ENCODE results near the gene BLID.

GRCh38 chr11:122071709-122072202 is 44.3 kb downstream of the BLID start:
- TF ChIP-seq POLR2A (IDR thresholded peaks at IDR 0.05) = no peak
- TF ChIP-seq, protein P1, sequence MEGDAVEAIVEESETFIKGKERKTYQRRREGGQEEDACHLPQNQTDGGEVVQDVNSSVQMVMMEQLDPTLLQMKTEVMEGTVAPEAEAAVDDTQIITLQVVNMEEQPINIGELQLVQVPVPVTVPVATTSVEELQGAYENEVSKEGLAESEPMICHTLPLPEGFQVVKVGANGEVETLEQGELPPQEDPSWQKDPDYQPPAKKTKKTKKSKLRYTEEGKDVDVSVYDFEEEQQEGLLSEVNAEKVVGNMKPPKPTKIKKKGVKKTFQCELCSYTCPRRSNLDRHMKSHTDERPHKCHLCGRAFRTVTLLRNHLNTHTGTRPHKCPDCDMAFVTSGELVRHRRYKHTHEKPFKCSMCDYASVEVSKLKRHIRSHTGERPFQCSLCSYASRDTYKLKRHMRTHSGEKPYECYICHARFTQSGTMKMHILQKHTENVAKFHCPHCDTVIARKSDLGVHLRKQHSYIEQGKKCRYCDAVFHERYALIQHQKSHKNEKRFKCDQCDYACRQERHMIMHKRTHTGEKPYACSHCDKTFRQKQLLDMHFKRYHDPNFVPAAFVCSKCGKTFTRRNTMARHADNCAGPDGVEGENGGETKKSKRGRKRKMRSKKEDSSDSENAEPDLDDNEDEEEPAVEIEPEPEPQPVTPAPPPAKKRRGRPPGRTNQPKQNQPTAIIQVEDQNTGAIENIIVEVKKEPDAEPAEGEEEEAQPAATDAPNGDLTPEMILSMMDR (IDR thresholded peaks at IDR 0.05) = no peak
